Mesenteric fat pad (tissue), 1 donor: ENCODE results near the gene DCTPP1. TPM values are rescaled to one million over a fixed set of nuclear protein-coding genes. Genes with fewer than 3 reads are reported as not detected.

Experiments
- DNase-seq: peaks from one replicate; pipeline ENCODE4 v3.0.0-alpha.2; 2020; ENCODE audit warnings: low spot score
- total RNA-seq: library from RNA; stranded (reverse); fragmentation: NEBNext Ultra II Directional; extraction: Animal tissue kit (Norgen Biotek cat#: 25700); gene quantifications from one replicate; pipeline ENCODE4 v1.2.1, GENCODE V29; 2021
- donor health status: DM: yes; HTN: yes; CAD: no.

DCTPP1 gene
- total RNA-seq, 1 donor from 2014 or later = 26.8 TPM

DNA sequence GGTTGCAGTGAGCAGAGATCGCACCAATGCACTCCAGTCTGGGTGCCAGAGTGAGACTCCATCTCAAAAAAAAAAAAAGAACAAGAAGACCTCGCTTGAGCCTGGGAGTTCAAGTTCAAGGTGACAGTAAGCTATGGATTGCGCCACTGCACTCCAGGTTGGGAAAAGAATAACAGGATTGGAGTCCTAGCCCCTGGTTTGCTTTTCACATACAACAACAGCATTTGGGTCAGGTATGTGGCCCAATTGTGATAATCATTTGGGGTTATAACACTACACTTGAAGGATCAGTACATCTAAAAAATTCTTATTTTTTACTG lies 19.2 kb upstream of the DCTPP1 start:
- DNase-seq = no peak

DNA sequence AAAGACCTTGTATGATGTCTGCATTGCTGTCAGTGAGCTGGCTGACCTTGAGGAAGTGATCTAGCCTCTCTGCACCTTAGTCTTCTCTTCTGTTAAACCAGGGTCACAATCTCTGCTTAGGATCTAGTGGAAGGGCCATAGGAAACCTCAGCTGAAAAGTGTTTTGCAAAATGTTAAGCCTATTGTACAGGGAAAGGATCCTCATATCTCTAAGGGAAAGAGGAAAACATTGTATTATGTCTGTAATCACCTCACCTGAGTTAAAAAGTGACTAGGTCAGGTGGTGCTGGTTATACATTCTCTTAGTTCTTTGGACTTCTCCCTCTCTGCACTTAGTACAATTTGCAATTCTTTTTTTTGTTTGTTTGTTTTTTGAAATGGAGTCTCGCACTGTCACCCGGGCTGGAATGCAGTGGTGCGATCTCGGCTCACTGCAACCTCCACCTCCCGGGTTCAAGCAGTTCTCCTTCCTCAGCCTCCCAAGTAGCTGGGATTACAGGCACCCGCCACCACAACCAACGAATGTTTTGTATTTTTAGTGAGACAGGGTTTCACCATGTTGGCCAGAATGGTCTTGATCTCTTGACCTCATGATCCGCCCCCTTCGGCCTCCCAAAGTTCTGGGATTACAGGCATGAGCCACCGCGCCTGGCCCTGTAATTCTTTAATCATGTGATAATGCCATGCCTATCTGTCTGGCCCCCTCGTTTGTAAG lies 17.8 kb upstream of the DCTPP1 start:
- no peak for DNase-seq

DNA sequence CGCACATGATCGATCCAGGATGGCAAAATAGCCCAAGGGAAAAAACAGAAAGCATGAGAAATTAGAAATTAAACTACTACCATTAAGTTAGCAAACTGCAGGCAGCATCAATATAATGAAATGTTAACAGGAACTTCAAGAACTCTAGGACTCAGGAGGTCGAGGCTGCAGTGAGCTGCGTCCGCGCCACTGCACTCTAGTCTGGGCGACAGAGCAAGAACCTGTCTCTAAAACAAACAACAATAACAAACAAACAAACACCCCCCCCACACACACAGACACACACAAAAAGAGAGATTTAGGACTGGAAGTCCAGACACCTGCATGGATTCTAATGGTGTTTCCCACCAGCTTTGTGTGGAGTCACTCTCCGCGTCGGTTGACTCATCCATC lies 16.4 kb upstream of the DCTPP1 start:
- no peak for DNase-seq

DNA sequence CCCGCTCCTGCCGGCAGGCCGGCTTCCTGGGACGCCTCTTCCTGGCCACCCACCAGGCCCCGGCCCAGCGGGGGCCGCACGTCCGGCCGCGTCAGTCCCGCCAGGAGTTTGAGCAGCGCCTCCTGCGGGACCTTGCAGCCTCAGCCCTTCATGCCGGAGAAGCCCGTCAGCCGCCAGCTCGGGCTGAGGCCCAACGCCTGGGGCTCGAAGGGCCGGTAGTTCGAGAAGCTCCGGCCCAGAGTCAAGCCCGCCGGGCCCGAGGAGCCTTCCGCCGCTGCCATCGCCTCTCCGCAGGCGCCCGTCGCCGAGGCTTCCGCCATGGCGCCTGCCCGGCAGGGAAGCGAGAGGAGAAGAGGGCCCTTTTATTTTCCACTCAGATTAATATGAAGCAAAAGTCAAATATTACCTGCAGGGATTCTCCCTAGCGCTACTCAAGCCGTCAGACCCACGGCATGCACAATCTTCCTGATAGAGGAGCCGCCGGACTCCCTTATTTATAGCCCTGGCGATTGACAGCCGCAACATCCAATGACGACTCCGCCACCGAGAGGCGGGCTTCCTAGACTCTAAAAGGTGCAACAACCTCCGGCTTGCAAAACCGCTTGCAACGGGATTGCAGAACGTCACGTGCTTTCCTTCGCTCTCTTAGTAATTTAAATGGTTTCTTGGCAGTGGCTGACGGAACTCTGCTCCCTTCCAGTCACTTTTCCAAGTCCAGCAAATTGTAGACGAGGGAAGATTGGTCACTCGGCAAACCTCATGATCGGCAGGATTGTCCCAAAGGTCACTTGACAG lies 15.8 kb upstream of the DCTPP1 start, which contains the start of gene SEPHS2:
TSS of gene SEPHS2 (minus strand) at position 467 of the 795 bp plus-strand sequence. CDS start at position 320, 147 bp downstream.
- DNase-seq = peak; percentile 97

DNA sequence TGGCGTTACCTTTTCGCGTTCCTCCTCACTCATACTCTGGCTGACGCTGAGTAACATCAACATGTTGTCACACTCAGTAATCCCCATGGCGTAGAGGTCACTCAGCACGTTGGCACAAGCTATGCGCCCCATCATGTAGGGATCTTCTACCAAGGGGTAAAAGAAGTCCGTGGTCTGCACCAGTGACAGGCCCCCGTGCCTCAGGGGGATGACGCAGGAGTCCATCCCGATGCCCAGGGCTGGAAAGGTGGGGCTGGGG lies 15.2 kb upstream of the DCTPP1 start:
- DNase-seq = no peak

DNA sequence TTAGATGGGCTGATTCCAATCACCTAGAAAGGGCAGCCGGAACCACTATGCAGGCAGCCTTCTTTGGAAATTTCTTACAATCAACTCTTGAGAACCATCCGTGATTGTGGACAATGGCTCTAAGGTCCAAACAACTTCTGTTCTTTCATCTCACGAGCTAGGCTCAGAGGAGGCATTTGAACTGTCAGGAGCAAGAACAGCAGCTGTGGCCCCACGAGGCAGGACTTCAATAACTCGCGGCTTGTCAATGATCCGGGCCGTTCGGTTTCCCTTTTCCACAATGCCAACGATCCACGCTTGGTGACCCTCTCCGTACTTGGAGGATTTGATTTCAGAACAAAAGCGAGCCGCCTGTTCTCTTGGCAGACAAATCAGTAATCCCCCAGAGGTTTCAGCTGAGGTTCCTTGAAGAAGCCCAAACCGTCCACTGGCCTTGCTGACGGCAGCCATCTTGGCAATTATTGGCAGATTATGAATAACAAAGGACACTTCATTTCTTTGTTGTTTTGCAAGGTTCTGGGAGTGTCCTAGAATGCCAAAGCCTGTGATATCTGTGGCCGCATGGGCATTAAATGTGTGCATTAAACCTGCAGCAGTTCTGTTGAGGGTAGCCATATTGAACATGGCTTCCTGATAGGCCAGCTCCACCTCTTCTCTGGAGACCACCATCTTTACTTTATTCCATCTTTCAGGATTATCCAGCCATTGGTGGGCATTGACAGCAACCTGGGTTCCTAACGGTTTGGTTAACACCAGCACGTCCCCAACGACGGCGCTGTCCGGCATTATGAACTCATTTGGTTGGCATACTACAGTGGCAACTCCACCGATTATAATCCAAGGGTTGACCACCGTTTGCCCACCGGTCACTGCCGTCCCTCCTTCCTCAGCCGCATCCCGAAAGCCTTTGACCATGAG lies 14.7 kb upstream of the DCTPP1 start:
- no peak for DNase-seq

DNA sequence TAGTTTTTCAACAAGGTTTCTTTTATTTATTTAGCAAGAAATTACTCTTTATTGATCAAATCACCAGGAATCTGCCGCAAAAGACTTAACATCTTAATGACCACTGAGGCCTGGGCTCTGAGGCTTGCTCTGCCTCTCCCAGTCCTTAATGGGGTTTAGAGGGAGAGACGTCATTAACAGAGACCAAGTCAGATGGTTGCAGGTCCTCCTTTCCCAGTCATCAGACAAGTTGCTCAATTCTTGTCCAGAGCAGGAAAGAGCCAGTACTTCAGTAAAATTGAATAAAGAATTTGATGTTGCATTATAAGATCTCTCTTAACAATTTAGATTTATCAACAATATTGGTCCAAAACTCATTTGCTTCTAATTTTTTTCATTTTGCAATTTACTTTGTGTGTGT lies 13.8 kb upstream of the DCTPP1 start:
- no peak for DNase-seq

DNA sequence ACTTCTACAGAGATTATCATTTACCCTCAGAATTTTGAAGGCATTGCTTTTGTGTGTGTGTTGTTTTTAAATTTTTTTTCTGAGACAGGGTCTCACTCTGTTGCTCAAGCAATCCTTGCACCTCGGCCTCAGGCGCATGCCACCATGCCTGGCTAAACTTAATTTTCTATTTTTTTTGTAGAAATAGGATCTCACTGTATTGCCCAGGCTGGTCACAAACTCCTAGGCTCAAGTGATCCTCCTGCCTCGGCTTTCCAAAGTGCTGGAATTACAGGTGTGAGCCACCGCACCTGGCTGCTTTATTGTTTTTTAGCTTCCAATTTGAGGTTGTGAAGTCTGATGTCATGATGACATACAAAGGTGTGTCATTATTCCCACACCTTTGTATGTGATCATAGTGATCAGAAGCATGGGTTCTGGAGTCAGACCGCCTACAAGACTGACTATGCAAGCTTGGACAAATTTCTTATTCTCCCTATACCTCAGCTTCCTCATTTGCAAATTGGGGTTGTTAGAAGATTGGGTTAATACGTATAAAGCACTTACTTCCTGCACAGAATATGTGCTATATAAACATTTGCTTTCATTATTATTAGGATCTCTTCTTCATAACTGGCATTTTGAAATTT lies 10.0 kb upstream of the DCTPP1 start:
- no peak for DNase-seq

DNA sequence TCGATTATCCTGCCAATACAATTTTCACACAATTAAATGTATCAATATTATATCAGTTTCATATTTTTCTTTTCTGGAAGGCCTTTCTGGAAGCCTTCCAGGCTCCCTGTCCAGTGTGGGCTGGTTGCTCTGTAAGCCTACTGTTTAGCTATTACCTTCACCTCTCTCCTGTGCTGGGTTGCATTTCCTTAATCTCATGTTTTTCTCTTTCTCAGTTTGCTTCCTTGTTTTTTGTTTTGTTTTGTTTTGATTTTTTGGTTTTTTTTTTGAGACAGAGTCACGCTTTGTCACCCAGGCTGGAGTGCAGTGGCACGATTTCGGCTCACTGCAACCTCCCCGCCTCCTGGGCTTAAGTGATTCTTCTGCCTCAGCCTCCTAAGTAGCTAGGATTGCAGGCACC lies 9.0 kb upstream of the DCTPP1 start:
- no peak for DNase-seq

DNA sequence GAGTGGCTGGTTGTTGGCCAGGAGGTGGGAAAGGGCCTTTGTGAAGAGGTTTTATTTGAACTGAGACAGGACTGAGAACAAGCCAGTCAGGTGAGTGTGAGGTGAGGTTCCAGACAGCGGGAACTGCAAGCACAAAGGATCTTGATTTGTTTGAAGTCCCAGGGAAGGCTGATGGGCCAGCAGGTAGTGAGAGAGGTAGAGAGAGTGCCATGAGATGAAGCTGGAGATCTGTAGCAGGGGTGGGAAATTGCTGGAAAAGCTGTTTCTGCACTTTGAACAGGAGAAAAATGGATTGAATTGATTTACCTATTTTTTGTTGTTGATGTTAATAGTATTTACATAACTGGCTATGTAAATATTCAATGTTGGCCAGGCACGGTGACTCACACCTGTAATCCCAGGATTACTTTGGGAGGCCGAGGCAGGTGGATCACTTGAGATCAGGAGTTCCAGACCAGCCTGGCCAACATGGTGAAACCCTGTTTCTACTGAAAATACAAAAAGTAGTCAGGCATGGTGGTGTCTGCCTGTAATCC lies 7.7 kb upstream of the DCTPP1 start:
- DNase-seq = no peak

DNA sequence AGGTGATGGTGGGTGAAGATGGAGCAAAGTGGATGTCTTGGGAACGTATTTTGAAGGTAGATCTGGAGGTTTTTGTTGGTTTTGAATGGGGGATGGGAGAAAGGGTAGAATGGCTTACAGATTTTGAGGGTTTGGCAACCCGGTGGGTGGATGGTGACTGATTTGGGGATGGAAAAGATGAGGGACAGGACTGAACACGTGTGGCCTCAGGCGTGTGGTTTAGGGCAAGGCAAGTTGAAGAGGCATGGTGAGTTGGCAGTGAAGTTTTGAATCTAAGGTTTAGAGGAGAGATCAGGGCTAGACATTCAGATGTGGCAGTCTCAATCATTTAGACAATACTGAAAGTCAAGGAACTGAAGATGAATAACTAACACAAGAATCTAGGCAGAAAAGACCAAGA lies 5.0 kb upstream of the DCTPP1 start:
- DNase-seq = no peak

DNA sequence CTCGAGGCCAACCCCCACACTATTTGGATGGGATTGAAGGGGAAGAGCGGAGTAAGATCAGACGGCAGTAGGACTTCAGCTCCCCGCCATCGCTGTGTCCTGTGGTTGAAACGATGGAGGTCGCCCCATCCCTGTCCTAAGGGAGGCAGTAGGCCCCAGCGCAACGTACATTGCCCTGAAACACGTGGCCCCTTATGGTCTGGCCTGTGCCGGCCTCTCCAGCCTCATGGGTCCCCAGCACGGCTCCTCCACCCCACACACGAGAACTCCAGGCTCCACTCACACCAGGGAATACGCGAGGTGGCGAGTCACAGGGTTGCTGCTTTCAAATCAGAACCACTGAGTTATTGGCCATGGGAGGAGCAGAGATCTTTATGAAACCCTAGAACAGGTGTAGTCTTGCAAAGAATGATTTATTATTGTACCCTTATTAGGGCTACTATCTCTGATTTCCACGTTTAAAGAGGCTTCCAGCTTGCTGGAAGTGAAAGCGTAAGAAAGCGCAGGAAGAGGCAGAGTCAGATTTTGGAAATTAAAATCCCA lies 669 bp upstream of the DCTPP1 start:
- DNase-seq = no peak

DNA sequence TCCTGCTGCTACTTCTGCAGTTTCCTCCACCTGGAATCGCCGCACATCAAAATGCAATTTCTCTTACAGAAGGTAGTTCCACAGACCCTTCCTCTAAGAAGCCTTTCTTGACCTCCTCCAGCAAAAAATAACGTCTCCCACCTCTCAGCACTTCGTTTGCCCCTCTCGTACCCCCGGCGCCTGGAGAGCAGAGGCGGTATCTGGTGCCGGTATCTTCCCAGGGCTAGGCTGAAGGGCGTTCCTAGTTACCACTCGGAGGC lies 482 bp downstream of the DCTPP1 start:
- no peak for DNase-seq

DNA sequence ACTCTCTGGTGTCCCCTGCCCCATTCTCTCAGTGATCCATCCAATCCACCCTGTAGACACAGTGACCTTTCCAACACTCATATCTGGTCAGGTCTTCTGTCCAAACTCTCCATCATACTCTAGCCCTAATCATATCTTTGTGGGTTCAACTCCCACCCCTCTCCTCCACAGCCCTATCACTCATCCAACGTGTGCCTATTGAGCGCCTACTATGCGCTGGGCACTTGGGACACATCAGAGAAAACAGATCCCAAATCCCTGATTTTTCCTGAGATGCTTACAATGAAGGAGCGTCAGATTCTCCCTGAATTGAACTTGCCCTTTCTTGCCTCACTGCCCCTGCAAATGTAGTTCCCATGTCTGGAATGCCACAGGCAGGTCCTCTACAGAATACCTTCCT lies 1.8 kb downstream of the DCTPP1 start:
- DNase-seq = no peak

DNA sequence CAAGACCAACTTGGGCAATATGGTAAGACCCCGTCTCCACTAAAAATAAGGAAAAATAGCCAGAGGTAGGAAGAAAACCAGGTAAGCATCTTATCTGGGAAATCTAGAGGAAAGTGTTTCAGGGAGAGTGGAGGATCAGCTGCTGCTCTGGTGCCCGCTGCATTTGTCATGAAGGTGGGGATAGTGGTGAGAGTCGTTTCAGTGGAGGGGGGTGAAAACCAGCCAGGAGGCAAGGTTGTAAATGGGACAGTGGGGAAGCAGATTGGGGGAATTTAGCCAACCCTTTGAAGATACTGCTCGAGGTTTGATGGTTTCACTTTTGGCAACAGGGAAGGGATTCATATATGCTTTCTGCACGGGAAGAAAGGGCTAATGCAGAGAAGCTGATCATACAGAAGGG lies 8.8 kb downstream of the DCTPP1 start:
- no peak for DNase-seq

DNA sequence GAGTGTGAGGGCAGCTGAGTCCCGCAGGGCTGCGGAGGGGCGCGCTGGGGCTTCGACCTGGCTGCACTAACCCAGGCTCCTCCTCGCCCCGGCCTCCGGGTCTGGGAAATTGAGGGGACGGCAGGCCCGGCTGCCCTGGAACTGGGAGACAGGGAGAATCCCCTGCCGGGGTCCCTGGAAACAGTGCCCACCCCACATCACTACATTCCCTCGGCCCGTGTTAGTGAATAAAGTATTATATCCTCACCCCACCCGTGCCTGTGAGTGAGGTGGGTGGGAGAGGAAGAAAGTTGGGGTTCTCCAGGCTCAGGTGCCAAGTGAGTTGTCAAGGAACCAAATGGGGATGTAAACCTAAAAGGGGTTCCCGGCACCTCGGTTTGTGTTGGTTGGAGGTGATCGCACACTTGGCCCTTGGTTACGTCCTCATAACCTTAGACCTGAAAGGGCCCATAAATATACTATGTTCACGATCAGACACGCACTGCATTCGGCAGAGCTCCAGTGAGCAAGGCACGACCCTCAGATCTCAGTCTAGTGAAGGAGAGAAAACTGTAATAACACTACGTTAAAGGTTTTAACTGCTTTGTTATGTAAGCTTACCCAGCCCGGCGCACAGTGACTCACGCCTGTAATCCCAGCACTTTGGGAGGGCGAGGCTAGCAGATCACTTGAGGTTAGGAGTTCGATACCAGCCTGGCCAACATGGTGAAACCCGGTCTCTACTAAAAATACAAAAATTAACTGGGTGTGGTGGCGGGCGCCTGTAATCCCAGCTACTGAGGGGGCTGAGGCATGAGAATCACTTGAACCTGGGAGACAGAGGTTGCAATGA lies 11.3 kb downstream of the DCTPP1 start:
- DNase-seq = no peak

DNA sequence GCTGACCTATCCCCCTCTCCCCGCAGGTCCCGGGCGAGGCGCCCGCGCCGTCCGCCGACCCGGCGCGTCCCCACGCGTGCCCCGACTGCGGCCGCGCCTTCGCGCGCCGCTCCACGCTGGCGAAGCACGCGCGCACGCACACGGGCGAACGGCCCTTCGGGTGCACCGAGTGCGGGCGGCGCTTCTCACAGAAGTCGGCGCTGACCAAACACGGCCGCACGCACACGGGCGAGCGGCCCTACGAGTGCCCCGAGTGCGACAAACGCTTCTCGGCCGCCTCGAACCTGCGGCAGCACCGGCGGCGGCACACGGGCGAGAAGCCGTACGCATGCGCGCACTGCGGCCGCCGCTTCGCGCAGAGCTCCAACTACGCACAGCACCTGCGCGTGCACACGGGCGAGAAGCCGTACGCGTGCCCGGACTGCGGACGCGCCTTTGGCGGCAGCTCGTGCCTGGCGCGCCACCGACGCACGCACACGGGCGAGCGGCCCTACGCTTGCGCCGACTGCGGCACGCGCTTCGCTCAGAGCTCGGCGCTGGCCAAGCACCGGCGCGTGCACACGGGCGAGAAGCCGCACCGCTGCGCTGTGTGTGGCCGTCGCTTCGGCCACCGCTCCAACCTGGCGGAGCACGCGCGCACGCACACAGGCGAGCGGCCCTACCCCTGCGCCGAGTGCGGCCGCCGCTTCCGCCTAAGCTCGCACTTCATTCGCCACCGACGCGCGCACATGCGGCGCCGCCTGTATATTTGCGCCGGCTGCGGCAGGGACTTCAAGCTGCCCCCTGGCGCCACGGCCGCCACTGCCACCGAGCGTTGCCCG lies 12.1 kb downstream of the DCTPP1 start:
- DNase-seq = peak; percentile 92

DNA sequence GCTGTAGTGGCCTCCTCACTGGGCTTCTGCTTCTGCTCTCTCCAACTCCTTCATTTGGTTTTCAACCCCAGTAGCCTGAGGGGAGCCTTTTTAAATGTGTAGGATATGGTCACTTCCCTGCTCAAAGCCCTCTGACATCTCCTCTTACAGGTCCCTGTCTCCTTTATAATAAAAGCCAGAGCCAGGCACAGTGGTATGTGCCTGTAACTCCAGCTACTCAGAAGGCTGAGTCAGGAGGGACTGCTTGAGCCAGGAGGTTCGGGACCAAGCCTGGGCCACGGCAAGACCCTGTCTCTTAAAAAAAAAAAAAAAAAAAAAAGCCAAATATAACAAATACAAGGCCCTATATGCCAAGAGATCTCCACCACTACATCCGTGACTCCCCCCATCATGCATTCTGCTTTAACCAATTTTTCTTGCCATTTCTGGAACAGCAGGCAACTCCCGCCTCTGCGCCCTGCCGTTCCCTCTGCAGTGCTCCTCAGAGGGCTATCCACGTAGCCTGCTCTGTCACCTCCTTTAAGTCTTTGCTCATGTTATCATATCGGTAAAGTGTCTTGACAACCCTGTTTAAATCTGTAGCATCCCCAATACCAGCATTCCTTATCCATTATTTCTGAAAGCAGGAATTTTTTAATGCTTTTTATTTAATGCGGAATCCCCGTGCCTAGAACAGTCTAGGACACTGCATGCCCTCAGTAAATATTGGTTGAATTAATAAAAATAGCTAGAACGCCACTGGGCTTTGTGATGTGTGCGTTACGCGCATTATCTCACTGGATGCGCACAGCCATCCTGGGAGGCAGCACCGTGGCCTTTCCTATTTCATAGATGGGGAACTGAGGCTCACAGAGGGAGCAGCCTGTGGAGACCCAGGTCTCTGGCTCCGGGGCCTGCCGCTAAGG lies 13.0 kb downstream of the DCTPP1 start:
- DNase-seq = no peak
